Measurements from ENCODE around the gene NKAIN2. TPM values are rescaled to one million over a fixed set of nuclear protein-coding genes. Genes with fewer than 3 reads are reported as not detected.

The NKAIN2 gene
- polyA plus RNA-seq, 1 donor (not counting 4 experiments of a cell fraction or from before 2014, with no cell fraction given): 0.13 TPM

DNA sequence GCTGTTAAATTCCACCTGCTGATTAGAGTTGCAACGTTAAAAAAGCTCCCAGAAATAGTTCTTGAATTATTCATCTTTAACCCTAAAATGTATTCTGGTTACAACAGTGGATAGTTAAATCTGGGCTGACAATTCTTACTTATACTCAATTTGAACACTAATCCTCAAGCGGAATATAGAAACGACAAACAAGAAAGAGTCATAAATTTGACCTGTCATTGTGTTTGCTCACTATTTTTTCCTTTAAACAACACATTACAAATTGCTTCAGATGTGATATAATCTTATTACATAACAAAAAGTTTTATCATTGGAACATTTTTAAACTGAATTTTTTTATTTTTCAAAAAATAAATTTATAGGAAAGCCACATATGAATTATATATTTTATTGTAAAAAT is 1054.1 kb downstream of the NKAIN2 start:
- FAIRE-seq: no peak
- no peak overlapping the region for H3K9ac ChIP-seq (ENCODE audit: control insufficient read depth, extremely low read depth, insufficient read depth, low read length)

DNA sequence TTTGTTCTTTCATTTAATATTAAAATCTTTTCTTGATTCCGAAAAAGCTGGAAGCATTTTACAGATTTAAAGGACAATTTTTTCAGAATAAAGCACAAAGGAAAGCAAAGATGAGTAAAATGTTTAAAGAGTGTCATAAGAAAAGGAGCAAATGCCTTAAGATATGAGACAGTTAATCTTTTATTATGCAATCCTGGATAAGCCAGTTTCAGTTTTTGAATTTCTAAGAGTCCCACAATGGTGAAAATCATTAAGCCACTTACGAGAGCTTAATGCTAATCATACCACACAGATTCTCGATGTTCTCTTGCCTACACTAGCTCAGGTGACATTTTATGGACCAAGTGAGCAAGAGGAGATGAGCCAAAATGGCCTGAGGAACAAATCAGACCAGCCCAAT is 1054.9 kb downstream of the NKAIN2 start:
- dilution Hi-C loops (cut with MboI; ENCODE audit: extremely low pct_ligation_motif_present, low sequenced_read_pairs): no loop called here
- no peaks in the 10 kb centered on the region for H3K79me2 ChIP-seq (ENCODE audit: control insufficient read depth, insufficient read depth, low read length)
- FAIRE-seq: no peak
- H3K9me3 ChIP-seq (ENCODE audit: control insufficient read depth, low read depth, low read length): no peaks in the 10 kb centered on the region
- H3K4me1 ChIP-seq (ENCODE audit: control insufficient read depth, extremely low read depth, insufficient read depth, low read length): no peaks in the 10 kb centered on the region
- no peak overlapping the region for H3K9ac ChIP-seq (ENCODE audit: control insufficient read depth, extremely low read depth, insufficient read depth, low read length)
- TF ChIP-seq, protein P1, sequence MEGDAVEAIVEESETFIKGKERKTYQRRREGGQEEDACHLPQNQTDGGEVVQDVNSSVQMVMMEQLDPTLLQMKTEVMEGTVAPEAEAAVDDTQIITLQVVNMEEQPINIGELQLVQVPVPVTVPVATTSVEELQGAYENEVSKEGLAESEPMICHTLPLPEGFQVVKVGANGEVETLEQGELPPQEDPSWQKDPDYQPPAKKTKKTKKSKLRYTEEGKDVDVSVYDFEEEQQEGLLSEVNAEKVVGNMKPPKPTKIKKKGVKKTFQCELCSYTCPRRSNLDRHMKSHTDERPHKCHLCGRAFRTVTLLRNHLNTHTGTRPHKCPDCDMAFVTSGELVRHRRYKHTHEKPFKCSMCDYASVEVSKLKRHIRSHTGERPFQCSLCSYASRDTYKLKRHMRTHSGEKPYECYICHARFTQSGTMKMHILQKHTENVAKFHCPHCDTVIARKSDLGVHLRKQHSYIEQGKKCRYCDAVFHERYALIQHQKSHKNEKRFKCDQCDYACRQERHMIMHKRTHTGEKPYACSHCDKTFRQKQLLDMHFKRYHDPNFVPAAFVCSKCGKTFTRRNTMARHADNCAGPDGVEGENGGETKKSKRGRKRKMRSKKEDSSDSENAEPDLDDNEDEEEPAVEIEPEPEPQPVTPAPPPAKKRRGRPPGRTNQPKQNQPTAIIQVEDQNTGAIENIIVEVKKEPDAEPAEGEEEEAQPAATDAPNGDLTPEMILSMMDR (optimal IDR thresholded peaks at IDR 0.05 in 1 of 3, IDR thresholded peaks at IDR 0.05 in 1 of 3, conservative IDR thresholded peaks at IDR 0.05 in 1 of 3; ENCODE audit: extremely low read depth in 1 of 3, insufficient read depth in 2 of 3, low read length in 3 of 3): no peak
- no peak for TF ChIP-seq EZH2 (IDR thresholded peaks at IDR 0.05; ENCODE audit: low read length)
- H3K27ac ChIP-seq (ENCODE audit: control insufficient read depth, insufficient read depth, low read length): no peak overlapping the region
- no peaks in the 10 kb centered on the region for H4K20me1 ChIP-seq (ENCODE audit: control insufficient read depth, extremely low read depth, insufficient read depth, low read length)
- no peaks in the 10 kb centered on the region for H3K27me3 ChIP-seq (ENCODE audit: control insufficient read depth, extremely low read depth, insufficient read depth, low read length)
- no peak overlapping the region for H3K4me2 ChIP-seq (ENCODE audit: control insufficient read depth, extremely low read depth, insufficient read depth, low read depth, low read length)
- H3K36me3 ChIP-seq (ENCODE audit: control insufficient read depth in 2 of 2, extremely low read depth in 1 of 2, insufficient read depth in 2 of 2, low read length in 2 of 2): no peaks in the 10 kb centered on the region
- no peak overlapping the region for H3K4me3 ChIP-seq (ENCODE audit: control insufficient read depth in 2 of 3, extremely low read depth in 1 of 3, insufficient read depth in 2 of 3, low read depth in 1 of 3, low read length in 3 of 3)
- no peak for DNase-seq (ENCODE audit: low read depth, low spot score)
- no peak overlapping the region for H2AFZ ChIP-seq (ENCODE audit: control insufficient read depth, low read length)
- no peaks in the 10 kb centered on the region for H3K9me1 ChIP-seq (ENCODE audit: control insufficient read depth, extremely low read depth, insufficient read depth, low read length)

More for the DNA sequence above, 1054.1 kb downstream of the NKAIN2 start:
- Histone ChIP-seq H2AFZ (ENCODE audit: control insufficient read depth, low read length) (no peak overlapping the region), H3K9me1 (ENCODE audit: control insufficient read depth, extremely low read depth, insufficient read depth, low read length) (no peaks in the 10 kb centered on the region), H3K79me2 (ENCODE audit: control insufficient read depth, insufficient read depth, low read length) (no peaks in the 10 kb centered on the region), H3K36me3 (ENCODE audit: control insufficient read depth in 2 of 2, extremely low read depth in 1 of 2, insufficient read depth in 2 of 2, low read length in 2 of 2) (no peaks in the 10 kb centered on the region), H3K27me3 (ENCODE audit: control insufficient read depth, extremely low read depth, insufficient read depth, low read length) (no peaks in the 10 kb centered on the region), H3K4me2 (ENCODE audit: control insufficient read depth, extremely low read depth, insufficient read depth, low read depth, low read length) (no peak overlapping the region), H4K20me1 (ENCODE audit: control insufficient read depth, extremely low read depth, insufficient read depth, low read length) (no peaks in the 10 kb centered on the region), H3K9me3 (ENCODE audit: control insufficient read depth, low read depth, low read length) (no peaks in the 10 kb centered on the region), H3K27ac (ENCODE audit: control insufficient read depth, insufficient read depth, low read length) (no peak overlapping the region), H3K4me1 (ENCODE audit: control insufficient read depth, extremely low read depth, insufficient read depth, low read length) (no peaks in the 10 kb centered on the region), H3K4me3 (ENCODE audit: control insufficient read depth in 2 of 3, extremely low read depth in 1 of 3, insufficient read depth in 2 of 3, low read depth in 1 of 3, low read length in 3 of 3) (no peak overlapping the region)
- TF ChIP-seq EZH2 (IDR thresholded peaks at IDR 0.05; ENCODE audit: low read length): no peak
- TF ChIP-seq, protein P1 (optimal IDR thresholded peaks at IDR 0.05 in 1 of 3, IDR thresholded peaks at IDR 0.05 in 1 of 3, conservative IDR thresholded peaks at IDR 0.05 in 1 of 3; ENCODE audit: extremely low read depth in 1 of 3, insufficient read depth in 2 of 3, low read length in 3 of 3): no peak
- no peak for DNase-seq (ENCODE audit: low read depth, low spot score)
- dilution Hi-C loops (cut with MboI; ENCODE audit: extremely low pct_ligation_motif_present, low sequenced_read_pairs): no loop called here
